OCI-LY1 (cell line): Measurements from ENCODE around the gene LRRC72.

Experiments used
- H2AFZ ChIP-seq: fragments of 200-600 bp; sonication (generic), shearing (Covaris generic); 2 replicates; pipeline ENCODE4 v1.6.0; 2014; ENCODE audit warnings: antibody characterized with exemption, mild to moderate bottlenecking, low read length
- H3F3A ChIP-seq: fragments of 200-600 bp; sonication (generic), shearing (Covaris generic); 2 replicates; pipeline ENCODE4 v1.6.0; 2014; ENCODE audit warnings: mild to moderate bottlenecking, antibody characterized with exemption, low read length, moderate library complexity; ENCODE audit not compliant: insufficient read depth
- H3K27ac ChIP-seq: fragments of 200-600 bp; sonication (generic); 2 replicates; pipeline ENCODE4 v1.5.1; 2014; ENCODE audit warnings: low read length, mixed run types, mild to moderate bottlenecking, low read depth; ENCODE audit not compliant: poor library complexity, severe bottlenecking
- H3K27me3 ChIP-seq: fragments of 200-600 bp; sonication (generic); 2 replicates; pipeline ENCODE4 v1.6.0; 2014; ENCODE audit warnings: antibody characterized with exemption, mild to moderate bottlenecking, low read length, moderate library complexity; ENCODE audit not compliant: insufficient read depth
- H3K36me3 ChIP-seq: fragments of 200-600 bp; sonication (generic); 2 replicates; pipeline ENCODE4 v1.6.1; 2014; ENCODE audit warnings: mild to moderate bottlenecking, antibody characterized with exemption, low read length, moderate library complexity, mixed read lengths; ENCODE audit not compliant: insufficient read depth
- H3K4me1 ChIP-seq: fragments of 200-600 bp; sonication (generic); 2 replicates; pipeline ENCODE4 v1.5.1; 2014; ENCODE audit warnings: mild to moderate bottlenecking, low read length, moderate library complexity; ENCODE audit not compliant: insufficient read depth, severe bottlenecking
- H3K4me2 ChIP-seq: fragments of 200-600 bp; sonication (generic), shearing (Covaris generic); 2 replicates; pipeline ENCODE4 v1.6.1; 2014; ENCODE audit warnings: low read length
- H3K4me3 ChIP-seq: fragments of 200-600 bp; sonication (generic); 2 replicates; pipeline ENCODE4 v1.5.1; 2014; ENCODE audit warnings: low read length, low read depth, mild to moderate bottlenecking, mixed read lengths; ENCODE audit not compliant: poor library complexity, severe bottlenecking
- H3K79me2 ChIP-seq: fragments of 200-600 bp; shearing (Covaris generic); 2 replicates; pipeline ENCODE4 v1.6.1; 2016; ENCODE audit warnings: mixed run types, low read length, mixed read lengths; ENCODE audit not compliant: insufficient read depth
- H3K9ac ChIP-seq: fragments of 200-600 bp; sonication (generic), shearing (Covaris generic); 2 replicates; pipeline ENCODE4 v1.6.1; 2014; ENCODE audit warnings: mild to moderate bottlenecking, low read length, mixed read lengths
- H3K9me2 ChIP-seq: fragments of 200-600 bp; sonication (generic), shearing (Covaris generic); 2 replicates; pipeline ENCODE4 v1.6.1; 2014; ENCODE audit warnings: low read depth, mild to moderate bottlenecking, low read length, mixed read lengths
- H3K9me3 ChIP-seq: fragments of 200-600 bp; shearing (Covaris generic); 2 replicates; pipeline ENCODE4 v1.6.1; 2014; ENCODE audit warnings: low read length, mixed read lengths
- H4K20me1 ChIP-seq: fragments of 200-600 bp; sonication (generic), shearing (Covaris generic); 2 replicates; pipeline ENCODE4 v1.6.0; 2016; ENCODE audit warnings: mild to moderate bottlenecking, low read length; ENCODE audit not compliant: insufficient read depth
- EZH2 ChIP-seq: fragments of 200-600 bp; sonication (generic), shearing (Covaris generic); IDR thresholded peaks from 2 replicates; pipeline ENCODE4 v1.8.0; 2017; ENCODE audit warnings: borderline replicate concordance, mixed run types, mild to moderate bottlenecking, antibody characterized with exemption, low read length, moderate library complexity, mixed read lengths
- TF ChIP-seq, protein P1 (sequence below): fragments of 200-600 bp; sonication (generic), shearing (Covaris generic); IDR thresholded peaks from 2 replicates; pipeline ENCODE4 v1.5.1; 2017; ENCODE audit warnings: mild to moderate bottlenecking, antibody characterized with exemption, low read length, moderate library complexity, mixed read lengths

LRRC72 gene

DNA sequence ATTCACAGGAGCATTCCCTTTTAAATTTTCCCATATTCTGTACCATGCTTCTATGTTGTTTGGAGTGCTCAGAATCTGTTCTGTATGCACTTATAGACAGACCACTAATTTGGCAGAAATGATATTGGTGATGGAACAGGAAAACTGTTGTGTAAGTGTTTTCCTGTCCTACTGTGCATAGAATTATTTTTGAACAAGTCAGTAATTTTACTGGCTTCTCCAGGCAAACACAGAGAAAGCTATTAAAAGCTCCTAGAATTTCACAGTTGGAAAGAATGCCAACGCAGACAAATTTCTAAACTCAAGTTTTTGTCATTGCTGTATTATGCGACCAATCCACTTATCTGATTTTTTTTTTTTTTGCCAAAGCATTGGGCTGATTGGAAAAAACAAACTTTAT is 63.3 kb downstream of the LRRC72 start:
- H2AFZ ChIP-seq, result no peak overlapping the region
- no peaks in the 10 kb centered on the region for H3K9me3 ChIP-seq

DNA sequence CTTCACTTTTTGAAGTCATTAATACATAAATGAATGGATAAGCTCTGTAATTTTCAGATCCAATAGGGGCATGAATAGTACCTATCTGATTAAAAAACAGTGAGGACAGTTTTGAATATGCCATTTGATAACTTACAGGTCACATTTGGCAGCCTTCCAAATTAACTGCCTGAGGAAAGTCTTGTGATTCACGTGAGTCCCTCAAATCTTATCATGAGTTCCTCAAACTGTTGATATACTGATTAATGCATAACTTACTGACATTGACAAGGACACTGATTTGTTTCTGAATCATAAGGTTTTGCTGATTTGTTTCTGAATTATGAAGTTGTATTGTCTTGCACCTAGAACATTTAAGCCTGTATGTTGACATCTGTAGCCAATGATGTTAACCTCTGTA is 63.8 kb downstream of the LRRC72 start:
- Histone ChIP-seq H3K9ac (no peak overlapping the region), H3K27ac (no peak overlapping the region), H3K36me3 (no peaks in the 10 kb centered on the region), H3K79me2 (no peaks in the 10 kb centered on the region), H3K9me2 (no peaks in the 10 kb centered on the region), H3K4me3 (no peak overlapping the region), H3K9me3 (no peaks in the 10 kb centered on the region), H3K4me2 (no peak overlapping the region), H3F3A (no peaks in the 10 kb centered on the region), H2AFZ (no peak overlapping the region), H3K4me1 (no peaks in the 10 kb centered on the region), H3K27me3 (no peaks in the 10 kb centered on the region), H4K20me1 (no peaks in the 10 kb centered on the region)
- no peak for TF ChIP-seq EZH2
- TF ChIP-seq, protein P1, sequence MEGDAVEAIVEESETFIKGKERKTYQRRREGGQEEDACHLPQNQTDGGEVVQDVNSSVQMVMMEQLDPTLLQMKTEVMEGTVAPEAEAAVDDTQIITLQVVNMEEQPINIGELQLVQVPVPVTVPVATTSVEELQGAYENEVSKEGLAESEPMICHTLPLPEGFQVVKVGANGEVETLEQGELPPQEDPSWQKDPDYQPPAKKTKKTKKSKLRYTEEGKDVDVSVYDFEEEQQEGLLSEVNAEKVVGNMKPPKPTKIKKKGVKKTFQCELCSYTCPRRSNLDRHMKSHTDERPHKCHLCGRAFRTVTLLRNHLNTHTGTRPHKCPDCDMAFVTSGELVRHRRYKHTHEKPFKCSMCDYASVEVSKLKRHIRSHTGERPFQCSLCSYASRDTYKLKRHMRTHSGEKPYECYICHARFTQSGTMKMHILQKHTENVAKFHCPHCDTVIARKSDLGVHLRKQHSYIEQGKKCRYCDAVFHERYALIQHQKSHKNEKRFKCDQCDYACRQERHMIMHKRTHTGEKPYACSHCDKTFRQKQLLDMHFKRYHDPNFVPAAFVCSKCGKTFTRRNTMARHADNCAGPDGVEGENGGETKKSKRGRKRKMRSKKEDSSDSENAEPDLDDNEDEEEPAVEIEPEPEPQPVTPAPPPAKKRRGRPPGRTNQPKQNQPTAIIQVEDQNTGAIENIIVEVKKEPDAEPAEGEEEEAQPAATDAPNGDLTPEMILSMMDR, result no peak

More for the DNA sequence above, 63.3 kb downstream of the LRRC72 start:
- no peak overlapping the region for H3K4me2 ChIP-seq
- H3K79me2 ChIP-seq, result no peaks in the 10 kb centered on the region
- H3K4me3 ChIP-seq, result no peak overlapping the region
- no peak for TF ChIP-seq EZH2
- TF ChIP-seq, protein P1, result no peak
- H3K4me1 ChIP-seq, result no peaks in the 10 kb centered on the region
- H3F3A ChIP-seq, result no peaks in the 10 kb centered on the region
- no peaks in the 10 kb centered on the region for H3K36me3 ChIP-seq
- H3K27ac ChIP-seq, result no peak overlapping the region
- no peaks in the 10 kb centered on the region for H3K9me2 ChIP-seq
- H3K27me3 ChIP-seq, result no peaks in the 10 kb centered on the region
- no peaks in the 10 kb centered on the region for H4K20me1 ChIP-seq
- no peak overlapping the region for H3K9ac ChIP-seq

DNA sequence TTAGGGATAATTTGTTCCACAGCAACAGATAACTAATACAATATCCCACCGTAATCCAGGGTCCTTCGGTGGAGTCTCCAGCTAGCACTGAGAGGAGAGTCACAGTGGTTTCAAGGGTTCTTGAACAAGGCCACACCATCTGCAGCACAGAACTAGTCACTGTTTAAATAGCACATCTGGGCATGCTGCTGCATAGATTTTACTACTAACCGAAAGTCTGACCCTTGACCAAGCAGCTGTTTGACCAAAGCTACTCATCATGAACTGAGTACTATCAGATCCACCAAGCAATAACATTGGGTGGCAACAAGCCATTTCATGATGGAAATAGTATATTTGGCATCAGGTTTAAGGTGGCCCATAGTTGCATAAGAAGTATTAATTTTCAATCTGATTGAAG is 65.8 kb downstream of the LRRC72 start:
- no peaks in the 10 kb centered on the region for H3K9me2 ChIP-seq
- no peaks in the 10 kb centered on the region for H3K79me2 ChIP-seq
- H3K4me1 ChIP-seq, result no peaks in the 10 kb centered on the region
- H3K4me2 ChIP-seq, result no peak overlapping the region
- H3K36me3 ChIP-seq, result no peaks in the 10 kb centered on the region
- H2AFZ ChIP-seq, result no peak overlapping the region
- H3K9ac ChIP-seq, result no peak overlapping the region
- H4K20me1 ChIP-seq, result no peaks in the 10 kb centered on the region
- TF ChIP-seq, protein P1, result no peak
- TF ChIP-seq EZH2, result no peak
- no peak overlapping the region for H3K27ac ChIP-seq
- H3K27me3 ChIP-seq, result no peaks in the 10 kb centered on the region
- H3F3A ChIP-seq, result no peaks in the 10 kb centered on the region
- H3K9me3 ChIP-seq, result no peaks in the 10 kb centered on the region
- H3K4me3 ChIP-seq, result no peak overlapping the region
